ENCODE measurements around the gene EIF3D. TPM values are rescaled to one million over a fixed set of nuclear protein-coding genes. Genes with fewer than 3 reads are reported as not detected.

EIF3D gene
- total and polyA plus RNA-seq, 2 of the 8 experiments (the other 6 are each of a cell fraction or from before 2014, with no cell fraction given): 195 to 408 TPM

DNA sequence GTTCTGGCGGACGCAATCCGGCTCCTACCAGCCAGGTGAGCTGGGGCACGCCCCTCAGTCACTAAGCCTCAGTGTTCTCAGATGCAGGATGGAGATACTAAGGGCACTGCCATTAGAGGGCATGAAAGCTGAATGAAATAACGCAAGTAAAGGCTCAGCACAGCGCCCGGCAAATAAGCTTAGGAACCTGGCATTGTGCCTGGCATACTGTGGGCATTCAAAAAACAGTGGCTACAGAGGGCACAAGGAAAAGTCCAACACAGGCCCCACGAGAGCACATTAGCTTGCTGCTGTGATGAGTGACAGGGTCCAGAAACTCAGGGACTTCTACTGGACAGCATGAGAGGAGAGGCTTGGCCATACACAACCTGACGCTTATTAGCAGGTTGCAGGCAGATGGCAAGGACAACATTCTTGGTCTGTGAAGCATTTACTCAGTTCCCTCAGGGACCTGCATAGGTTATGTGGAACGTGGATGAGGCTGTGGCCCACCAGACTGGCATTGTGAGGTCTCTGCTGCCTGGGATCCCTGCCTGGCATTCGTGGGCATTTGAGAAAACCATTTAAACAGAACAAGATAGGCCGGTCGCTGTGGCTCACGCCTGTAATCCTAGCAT is 59.8 kb downstream of the EIF3D start (continued):
- TF ChIP-seq, protein P1, sequence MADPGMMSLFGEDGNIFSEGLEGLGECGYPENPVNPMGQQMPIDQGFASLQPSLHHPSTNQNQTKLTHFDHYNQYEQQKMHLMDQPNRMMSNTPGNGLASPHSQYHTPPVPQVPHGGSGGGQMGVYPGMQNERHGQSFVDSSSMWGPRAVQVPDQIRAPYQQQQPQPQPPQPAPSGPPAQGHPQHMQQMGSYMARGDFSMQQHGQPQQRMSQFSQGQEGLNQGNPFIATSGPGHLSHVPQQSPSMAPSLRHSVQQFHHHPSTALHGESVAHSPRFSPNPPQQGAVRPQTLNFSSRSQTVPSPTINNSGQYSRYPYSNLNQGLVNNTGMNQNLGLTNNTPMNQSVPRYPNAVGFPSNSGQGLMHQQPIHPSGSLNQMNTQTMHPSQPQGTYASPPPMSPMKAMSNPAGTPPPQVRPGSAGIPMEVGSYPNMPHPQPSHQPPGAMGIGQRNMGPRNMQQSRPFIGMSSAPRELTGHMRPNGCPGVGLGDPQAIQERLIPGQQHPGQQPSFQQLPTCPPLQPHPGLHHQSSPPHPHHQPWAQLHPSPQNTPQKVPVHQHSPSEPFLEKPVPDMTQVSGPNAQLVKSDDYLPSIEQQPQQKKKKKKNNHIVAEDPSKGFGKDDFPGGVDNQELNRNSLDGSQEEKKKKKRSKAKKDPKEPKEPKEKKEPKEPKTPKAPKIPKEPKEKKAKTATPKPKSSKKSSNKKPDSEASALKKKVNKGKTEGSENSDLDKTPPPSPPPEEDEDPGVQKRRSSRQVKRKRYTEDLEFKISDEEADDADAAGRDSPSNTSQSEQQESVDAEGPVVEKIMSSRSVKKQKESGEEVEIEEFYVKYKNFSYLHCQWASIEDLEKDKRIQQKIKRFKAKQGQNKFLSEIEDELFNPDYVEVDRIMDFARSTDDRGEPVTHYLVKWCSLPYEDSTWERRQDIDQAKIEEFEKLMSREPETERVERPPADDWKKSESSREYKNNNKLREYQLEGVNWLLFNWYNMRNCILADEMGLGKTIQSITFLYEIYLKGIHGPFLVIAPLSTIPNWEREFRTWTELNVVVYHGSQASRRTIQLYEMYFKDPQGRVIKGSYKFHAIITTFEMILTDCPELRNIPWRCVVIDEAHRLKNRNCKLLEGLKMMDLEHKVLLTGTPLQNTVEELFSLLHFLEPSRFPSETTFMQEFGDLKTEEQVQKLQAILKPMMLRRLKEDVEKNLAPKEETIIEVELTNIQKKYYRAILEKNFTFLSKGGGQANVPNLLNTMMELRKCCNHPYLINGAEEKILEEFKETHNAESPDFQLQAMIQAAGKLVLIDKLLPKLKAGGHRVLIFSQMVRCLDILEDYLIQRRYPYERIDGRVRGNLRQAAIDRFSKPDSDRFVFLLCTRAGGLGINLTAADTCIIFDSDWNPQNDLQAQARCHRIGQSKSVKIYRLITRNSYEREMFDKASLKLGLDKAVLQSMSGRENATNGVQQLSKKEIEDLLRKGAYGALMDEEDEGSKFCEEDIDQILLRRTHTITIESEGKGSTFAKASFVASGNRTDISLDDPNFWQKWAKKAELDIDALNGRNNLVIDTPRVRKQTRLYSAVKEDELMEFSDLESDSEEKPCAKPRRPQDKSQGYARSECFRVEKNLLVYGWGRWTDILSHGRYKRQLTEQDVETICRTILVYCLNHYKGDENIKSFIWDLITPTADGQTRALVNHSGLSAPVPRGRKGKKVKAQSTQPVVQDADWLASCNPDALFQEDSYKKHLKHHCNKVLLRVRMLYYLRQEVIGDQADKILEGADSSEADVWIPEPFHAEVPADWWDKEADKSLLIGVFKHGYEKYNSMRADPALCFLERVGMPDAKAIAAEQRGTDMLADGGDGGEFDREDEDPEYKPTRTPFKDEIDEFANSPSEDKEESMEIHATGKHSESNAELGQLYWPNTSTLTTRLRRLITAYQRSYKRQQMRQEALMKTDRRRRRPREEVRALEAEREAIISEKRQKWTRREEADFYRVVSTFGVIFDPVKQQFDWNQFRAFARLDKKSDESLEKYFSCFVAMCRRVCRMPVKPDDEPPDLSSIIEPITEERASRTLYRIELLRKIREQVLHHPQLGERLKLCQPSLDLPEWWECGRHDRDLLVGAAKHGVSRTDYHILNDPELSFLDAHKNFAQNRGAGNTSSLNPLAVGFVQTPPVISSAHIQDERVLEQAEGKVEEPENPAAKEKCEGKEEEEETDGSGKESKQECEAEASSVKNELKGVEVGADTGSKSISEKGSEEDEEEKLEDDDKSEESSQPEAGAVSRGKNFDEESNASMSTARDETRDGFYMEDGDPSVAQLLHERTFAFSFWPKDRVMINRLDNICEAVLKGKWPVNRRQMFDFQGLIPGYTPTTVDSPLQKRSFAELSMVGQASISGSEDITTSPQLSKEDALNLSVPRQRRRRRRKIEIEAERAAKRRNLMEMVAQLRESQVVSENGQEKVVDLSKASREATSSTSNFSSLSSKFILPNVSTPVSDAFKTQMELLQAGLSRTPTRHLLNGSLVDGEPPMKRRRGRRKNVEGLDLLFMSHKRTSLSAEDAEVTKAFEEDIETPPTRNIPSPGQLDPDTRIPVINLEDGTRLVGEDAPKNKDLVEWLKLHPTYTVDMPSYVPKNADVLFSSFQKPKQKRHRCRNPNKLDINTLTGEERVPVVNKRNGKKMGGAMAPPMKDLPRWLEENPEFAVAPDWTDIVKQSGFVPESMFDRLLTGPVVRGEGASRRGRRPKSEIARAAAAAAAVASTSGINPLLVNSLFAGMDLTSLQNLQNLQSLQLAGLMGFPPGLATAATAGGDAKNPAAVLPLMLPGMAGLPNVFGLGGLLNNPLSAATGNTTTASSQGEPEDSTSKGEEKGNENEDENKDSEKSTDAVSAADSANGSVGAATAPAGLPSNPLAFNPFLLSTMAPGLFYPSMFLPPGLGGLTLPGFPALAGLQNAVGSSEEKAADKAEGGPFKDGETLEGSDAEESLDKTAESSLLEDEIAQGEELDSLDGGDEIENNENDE (IDR thresholded peaks at IDR 0.05; ENCODE audit: insufficient replicate concordance, low read length): no peak
- TF ChIP-seq GTF2F1 (IDR thresholded peaks at IDR 0.05; ENCODE audit: borderline replicate concordance, low read depth, low read length) (no peak), TCF12 (IDR thresholded peaks at IDR 0.05; ENCODE audit: low read depth, low read length) (no peak), KDM4A (IDR thresholded peaks at IDR 0.05; ENCODE audit: low read depth, low read length, severe bottlenecking) (no peak), SRF (IDR thresholded peaks at IDR 0.05; ENCODE audit: low read depth, low read length) (no peak), POU5F1 (IDR thresholded peaks at IDR 0.05; ENCODE audit: low read depth, low read length) (no peak), RXRA (IDR thresholded peaks at IDR 0.05; ENCODE audit: insufficient read depth, low read depth, low read length) (no peak), SIRT6 (IDR thresholded peaks at IDR 0.05; ENCODE audit: low read length) (no peak), BCL11A (IDR thresholded peaks at IDR 0.05; ENCODE audit: low read depth in 2 of 2, low read length in 2 of 2) (no peak), RFX5 (IDR thresholded peaks at IDR 0.05; ENCODE audit: borderline replicate concordance, low read depth, low read length) (no peak)
- TF ChIP-seq, protein P2, sequence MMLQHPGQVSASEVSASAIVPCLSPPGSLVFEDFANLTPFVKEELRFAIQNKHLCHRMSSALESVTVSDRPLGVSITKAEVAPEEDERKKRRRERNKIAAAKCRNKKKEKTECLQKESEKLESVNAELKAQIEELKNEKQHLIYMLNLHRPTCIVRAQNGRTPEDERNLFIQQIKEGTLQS (IDR thresholded peaks at IDR 0.05; ENCODE audit: insufficient read depth, low read depth, low read length): no peak
